HG03280 (cell line): ENCODE results near the gene MPZL1.

ENCODE experiments used
- ATAC-seq: cut with Tn5 transposase; IDR thresholded peaks from one replicate; pipeline ENCODE4 v1.9.1; 2021; ENCODE audit warnings: mild to moderate bottlenecking, moderate library complexity; ENCODE audit not compliant: unreplicated experiment

The MPZL1 gene

GRCh38 chr1:167776151-167776550 is 54.4 kb downstream of the MPZL1 start:
- no peak for ATAC-seq

GRCh38 chr1:167776616-167777268 is 55.0 kb downstream of the MPZL1 start:
- ATAC-seq = no peak

GRCh38 chr1:167777269-167777650 is 55.5 kb downstream of the MPZL1 start:
- ATAC-seq = no peak

- ATAC-seq = no peak
Observed at GRCh38 chr1:167781558-167781957, 59.8 kb downstream of the MPZL1 start.

- no peak for ATAC-seq
Observed at GRCh38 chr1:167782946-167783345, 61.2 kb downstream of the MPZL1 start.

GRCh38 chr1:167784876-167785550 is 63.2 kb downstream of the MPZL1 start:
- no peak for ATAC-seq

GRCh38 chr1:167786502-167786901 is 64.7 kb downstream of the MPZL1 start:
- no peak for ATAC-seq

- no peak for ATAC-seq
Observed at GRCh38 chr1:167789501-167789900, 67.7 kb downstream of the MPZL1 start.

- ATAC-seq = no peak
Observed at GRCh38 chr1:167790117-167790516, 68.3 kb downstream of the MPZL1 start.

- no peak for ATAC-seq
Observed at GRCh38 chr1:167791281-167792187, 69.8 kb downstream of the MPZL1 start.

GRCh38 chr1:167792188-167792565 is 70.4 kb downstream of the MPZL1 start:
- no peak for ATAC-seq

GRCh38 chr1:167794043-167794442 is 72.3 kb downstream of the MPZL1 start:
- no peak for ATAC-seq

GRCh38 chr1:167795810-167796740 is 74.3 kb downstream of the MPZL1 start:
- ATAC-seq = no peak

GRCh38 chr1:167797015-167797414 is 75.2 kb downstream of the MPZL1 start:
- ATAC-seq = no peak

- ATAC-seq = no peak
Observed at GRCh38 chr1:167798952-167799351, 77.2 kb downstream of the MPZL1 start.

GRCh38 chr1:167799747-167800146 is 78.0 kb downstream of the MPZL1 start:
- ATAC-seq = no peak

GRCh38 chr1:167800251-167800650 is 78.5 kb downstream of the MPZL1 start:
- no peak for ATAC-seq

GRCh38 chr1:167802235-167802634 is 80.5 kb downstream of the MPZL1 start:
- ATAC-seq = no peak

GRCh38 chr1:167803358-167804207 is 81.8 kb downstream of the MPZL1 start:
- ATAC-seq = peak; percentile 89
